GDM1 (cell line): Measurements from ENCODE around the gene SRP54.
"Not testable (repeated sequence)": the region's sequence is repeated elsewhere in the genome, so short reads cannot be mapped to it uniquely, and the experiment has no call there.

Experiments
- DNase-seq: peaks from one replicate; lab custom pipeline; 2025; lab: John Stamatoyannopoulos, UW

Gene SRP54

GRCh38 chr14:35047976-35048513, 65.3 kb downstream of the SRP54 start:
- no peak for DNase-seq

GRCh38 chr14:35050652-35051051, 67.9 kb downstream of the SRP54 start:
- DNase-seq = peak; percentile 11

GRCh38 chr14:35051796-35052195, 69.0 kb downstream of the SRP54 start:
- DNase-seq = no peak

GRCh38 chr14:35052637-35053036, 69.8 kb downstream of the SRP54 start:
- DNase-seq = no peak

GRCh38 chr14:35061113-35061791, 78.5 kb downstream of the SRP54 start:
- not testable (repeated sequence) for DNase-seq

- not testable (repeated sequence) for DNase-seq
These were observed 82.9 kb downstream of the SRP54 start for GRCh38 chr14:35065731-35066130.

GRCh38 chr14:35068238-35069012, 85.6 kb downstream of the SRP54 start:
- DNase-seq = no peak

- no peak for DNase-seq
These were observed 89.4 kb downstream of the SRP54 start for GRCh38 chr14:35072226-35072625.

GRCh38 chr14:35073486-35073885, 90.7 kb downstream of the SRP54 start:
- no peak for DNase-seq

- no peak for DNase-seq
These were observed 95.3 kb downstream of the SRP54 start for GRCh38 chr14:35078082-35078481.
